ENCODE results near the gene PARVB. TPM values are rescaled to one million over a fixed set of nuclear protein-coding genes. Genes with fewer than 3 reads are reported as not detected.
A peak's percentile ranks its signal among the peaks of the same experiment; 100 is the strongest.

The PARVB gene
- total RNA-seq, 4 donors from 2014 or later = 33.5 to 73.5 (median 41.5) TPM

DNA sequence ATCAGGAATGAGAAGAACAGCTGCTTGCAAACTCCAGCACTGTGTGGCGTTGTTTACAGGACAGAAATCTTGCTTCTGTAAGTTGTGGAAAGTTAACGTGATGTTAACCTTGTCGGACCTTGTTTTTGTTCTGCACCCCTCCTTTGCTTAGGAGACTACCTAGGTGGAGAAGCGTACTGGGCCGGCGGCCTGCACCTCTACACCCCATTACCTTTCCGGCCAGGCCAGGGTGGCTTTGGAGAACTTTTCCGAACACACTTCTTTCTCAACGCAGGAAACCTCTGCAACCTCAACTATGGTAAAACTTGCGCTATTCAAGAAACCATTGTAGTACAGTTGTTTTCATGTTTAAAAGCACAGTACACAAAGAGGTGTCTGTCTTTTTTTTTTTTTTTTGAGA, 35.1 kb upstream of the PARVB start:
- no peak overlapping the region for H3K4me3 ChIP-seq
- H3K4me1 ChIP-seq = no peaks in the 10 kb centered on the region
- H3K27ac ChIP-seq = no peak overlapping the region
- H3K27me3 ChIP-seq = no peaks in the 10 kb centered on the region
- TF ChIP-seq POLR2A (IDR thresholded peaks at IDR 0.05) (no peak), EP300 (IDR thresholded peaks at IDR 0.05) (no peak)
- TF ChIP-seq, protein P1, sequence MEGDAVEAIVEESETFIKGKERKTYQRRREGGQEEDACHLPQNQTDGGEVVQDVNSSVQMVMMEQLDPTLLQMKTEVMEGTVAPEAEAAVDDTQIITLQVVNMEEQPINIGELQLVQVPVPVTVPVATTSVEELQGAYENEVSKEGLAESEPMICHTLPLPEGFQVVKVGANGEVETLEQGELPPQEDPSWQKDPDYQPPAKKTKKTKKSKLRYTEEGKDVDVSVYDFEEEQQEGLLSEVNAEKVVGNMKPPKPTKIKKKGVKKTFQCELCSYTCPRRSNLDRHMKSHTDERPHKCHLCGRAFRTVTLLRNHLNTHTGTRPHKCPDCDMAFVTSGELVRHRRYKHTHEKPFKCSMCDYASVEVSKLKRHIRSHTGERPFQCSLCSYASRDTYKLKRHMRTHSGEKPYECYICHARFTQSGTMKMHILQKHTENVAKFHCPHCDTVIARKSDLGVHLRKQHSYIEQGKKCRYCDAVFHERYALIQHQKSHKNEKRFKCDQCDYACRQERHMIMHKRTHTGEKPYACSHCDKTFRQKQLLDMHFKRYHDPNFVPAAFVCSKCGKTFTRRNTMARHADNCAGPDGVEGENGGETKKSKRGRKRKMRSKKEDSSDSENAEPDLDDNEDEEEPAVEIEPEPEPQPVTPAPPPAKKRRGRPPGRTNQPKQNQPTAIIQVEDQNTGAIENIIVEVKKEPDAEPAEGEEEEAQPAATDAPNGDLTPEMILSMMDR (IDR thresholded peaks at IDR 0.05) = no peak
- no peaks in the 10 kb centered on the region for H3K9me3 ChIP-seq
- no peak for DNase-seq (ENCODE audit: low spot score in 2 of 2)
- H3K36me3 ChIP-seq = peaks cover under 1 to 91% (median 16%) of the 10 kb centered on the region in 3 donors
- 92 to 96% methylated on average over 10 of the region's 10 CpGs for WGBS, 2 donors

GRCh38 chr22:43990044-43990443, 34.1 kb upstream of the PARVB start:
- H3K36me3 ChIP-seq = peaks cover 0 to 91% (median 6%) of the 10 kb centered on the region in 3 donors
- no peak for DNase-seq (ENCODE audit: low spot score in 2 of 2)
- no peak overlapping the region for H3K4me3 ChIP-seq
- H3K27me3 ChIP-seq = no peaks in the 10 kb centered on the region
- no peaks in the 10 kb centered on the region for H3K9me3 ChIP-seq
- WGBS, 2 donors = 84 to 86% methylated on average over 13 of the region's 13 CpGs
- TF ChIP-seq, protein P1 (IDR thresholded peaks at IDR 0.05) = no peak
- TF ChIP-seq EP300 (IDR thresholded peaks at IDR 0.05) (no peak), POLR2A (IDR thresholded peaks at IDR 0.05) (no peak)
- H3K27ac ChIP-seq = no peak overlapping the region
- no peaks in the 10 kb centered on the region for H3K4me1 ChIP-seq

DNA sequence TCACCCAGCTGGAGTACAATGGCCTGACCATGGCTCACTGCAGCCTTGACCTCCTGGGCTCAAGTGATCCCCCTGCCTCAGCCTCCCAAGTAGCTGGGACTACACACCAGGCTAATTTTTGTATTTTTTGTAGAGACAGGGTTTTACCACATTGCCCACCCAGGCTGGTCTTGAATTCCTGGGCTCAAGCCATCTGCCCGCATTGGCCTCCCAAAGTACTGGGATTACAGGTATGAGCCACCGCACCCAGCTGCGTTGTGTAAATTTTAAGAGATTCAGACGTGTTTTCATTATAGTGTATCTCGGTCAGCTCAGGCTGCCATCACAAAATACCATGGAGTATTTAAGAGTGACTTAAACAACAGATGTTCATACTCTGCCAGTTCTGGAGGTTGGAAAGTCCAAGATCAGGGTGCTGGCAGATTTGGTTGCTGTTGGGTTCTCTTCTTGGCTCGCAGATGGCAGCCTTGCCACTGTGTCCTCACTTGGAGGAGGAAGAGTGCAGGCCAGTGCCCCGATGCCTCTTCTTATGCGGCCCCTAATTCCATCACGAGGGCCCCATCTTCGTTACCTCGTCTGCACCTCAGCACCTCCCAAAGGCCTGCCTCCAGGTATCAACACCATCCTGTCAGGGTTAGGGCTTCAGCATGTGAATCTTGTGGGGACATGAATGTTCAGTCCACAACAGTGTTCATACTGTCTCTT, 32.6 kb upstream of the PARVB start:
- WGBS, 2 donors = 92% methylated on average over 11 of the region's 11 CpGs
- no peak for DNase-seq (ENCODE audit: low spot score in 2 of 2)
- Histone ChIP-seq H3K4me3 (no peak overlapping the region), H3K4me1 (no peaks in the 10 kb centered on the region), H3K27me3 (no peaks in the 10 kb centered on the region), H3K9me3 (no peaks in the 10 kb centered on the region), H3K36me3 (peaks cover 0 to 91% (median 4%) of the 10 kb centered on the region in 3 donors), H3K27ac (no peak overlapping the region)
- TF ChIP-seq POLR2A (IDR thresholded peaks at IDR 0.05) (no peak), EP300 (IDR thresholded peaks at IDR 0.05) (no peak)
- TF ChIP-seq, protein P1 (IDR thresholded peaks at IDR 0.05) = no peak

DNA sequence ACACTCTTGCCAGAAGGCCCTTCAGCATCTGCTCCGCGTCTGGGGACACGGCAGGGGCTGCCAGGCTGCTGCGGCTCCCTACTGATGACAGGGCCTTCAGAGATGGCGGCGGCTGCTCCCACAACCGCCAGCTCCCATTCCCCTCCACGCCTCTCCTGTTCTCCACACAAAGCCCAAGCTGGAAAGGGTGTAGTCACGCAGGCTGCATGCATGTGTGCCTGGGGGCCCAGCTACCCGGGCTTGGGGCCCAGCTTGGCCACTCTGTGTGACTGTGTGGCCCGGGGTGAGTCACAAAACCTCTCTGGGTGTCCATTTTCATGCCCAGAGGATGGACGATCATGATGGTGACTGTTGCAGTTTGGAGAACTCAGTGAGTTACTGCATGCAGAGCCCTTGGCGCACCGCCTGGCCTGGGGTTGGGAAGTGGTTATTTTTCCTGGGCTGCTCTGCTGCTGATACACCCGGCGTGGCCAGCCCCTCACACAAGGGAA, 31.7 kb upstream of the PARVB start:
- Histone ChIP-seq H3K27ac (no peak overlapping the region), H3K36me3 (peaks cover 0 to 91% (median 9%) of the 10 kb centered on the region in 3 donors), H3K4me1 (no peaks in the 10 kb centered on the region), H3K27me3 (no peaks in the 10 kb centered on the region), H3K9me3 (no peaks in the 10 kb centered on the region), H3K4me3 (no peak overlapping the region)
- DNase-seq (ENCODE audit: low spot score in 2 of 2) = no peak
- WGBS, 2 donors = 79 to 82% methylated on average over 16 of the region's 16 CpGs
- TF ChIP-seq POLR2A (IDR thresholded peaks at IDR 0.05) = no peak

DNA sequence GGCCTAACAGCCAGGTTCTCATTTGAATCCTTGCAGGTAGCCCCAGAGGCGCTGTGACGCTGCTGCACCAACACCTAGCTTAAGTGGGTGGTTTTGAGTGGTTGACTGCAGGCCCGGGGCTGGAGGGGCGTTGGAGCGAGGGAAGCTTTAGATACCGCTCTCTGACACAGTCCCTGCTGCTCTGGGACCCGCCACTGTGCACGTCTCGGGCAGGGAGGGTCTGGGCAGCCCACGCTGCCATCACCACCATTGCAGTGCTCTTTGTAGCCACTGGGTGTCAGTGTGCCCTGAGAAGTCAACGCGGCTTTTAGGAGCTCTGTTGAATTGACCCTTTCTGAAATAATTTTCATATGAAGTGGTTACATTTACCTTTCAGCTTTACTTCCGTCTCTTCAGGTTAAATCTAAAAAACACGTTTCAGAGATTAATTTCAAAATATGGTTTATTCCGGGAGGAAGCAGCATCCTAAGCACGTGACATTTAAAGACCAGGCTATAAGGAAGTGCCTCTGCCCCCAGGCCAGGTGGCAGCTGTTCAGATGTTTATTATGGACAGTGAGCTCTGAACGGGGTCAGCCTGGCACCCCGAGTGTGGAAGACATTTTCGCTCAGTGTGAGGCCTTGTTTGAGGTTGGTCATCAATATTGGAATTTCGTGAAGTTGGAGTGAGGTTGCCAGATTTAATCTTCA, 30.9 kb upstream of the PARVB start:
- no peaks in the 10 kb centered on the region for H3K9me3 ChIP-seq
- H3K27ac ChIP-seq = no peak overlapping the region
- H3K27me3 ChIP-seq = no peaks in the 10 kb centered on the region
- DNase-seq (ENCODE audit: low spot score in 2 of 2) = peak in 1 of 2 donors; percentile 60
- H3K4me3 ChIP-seq = no peak overlapping the region
- WGBS, 2 donors = 28 to 37% methylated on average over 12 to 20 of the region's 20 CpGs
- TF ChIP-seq EP300 (IDR thresholded peaks at IDR 0.05) (no peak), POLR2A (IDR thresholded peaks at IDR 0.05) (no peak)
- TF ChIP-seq, protein P1 (IDR thresholded peaks at IDR 0.05) = peak; percentile 86 to 95 (median 90)
- peaks cover 0 to 91% (median 9%) of the 10 kb centered on the region in 3 donors for H3K36me3 ChIP-seq
- H3K4me1 ChIP-seq = no peaks in the 10 kb centered on the region
